IMR-90 (cell line): ENCODE results near the gene TRAPPC12.

ENCODE experiments used
- CEBPB ChIP-seq: IDR thresholded peaks from 2 replicates; pipeline ENCODE4 v1.6.1; 2012; ENCODE audit warnings: low read depth, low read length, improper control_type of control experiment
- FOS ChIP-seq: fragments of 150-350 bp; IDR thresholded peaks from 2 replicates; pipeline ENCODE4 v1.6.1; 2016; ENCODE audit warnings: low read depth, low read length
- POLR2A ChIP-seq: IDR thresholded peaks from 2 replicates; pipeline ENCODE4 v1.6.1; 2012; ENCODE audit warnings: mild to moderate bottlenecking, low read depth, low read length
- RAD21 ChIP-seq: IDR thresholded peaks from 2 replicates; pipeline ENCODE4 v1.6.1; 2012; ENCODE audit warnings: low read length, improper control_type of control experiment
- RCOR1 ChIP-seq: IDR thresholded peaks from 2 replicates; pipeline ENCODE4 v1.6.1; 2012; ENCODE audit warnings: mild to moderate bottlenecking, low read length, improper control_type of control experiment; ENCODE audit not compliant: insufficient replicate concordance
- TF ChIP-seq, protein P1 (sequence below): conservative IDR thresholded peaks from 2 replicates; pipeline ENCODE4 v1.5.1; 2012; ENCODE audit warnings: mild to moderate bottlenecking, low read depth, low read length, improper control_type of control experiment
- TF ChIP-seq, protein P2 (sequence below): fragments of 150-350 bp; IDR thresholded peaks from 2 replicates; pipeline ENCODE4 v1.6.1; 2017; ENCODE audit warnings: mild to moderate bottlenecking, antibody characterized with exemption, low read length, low read depth

DNA sequence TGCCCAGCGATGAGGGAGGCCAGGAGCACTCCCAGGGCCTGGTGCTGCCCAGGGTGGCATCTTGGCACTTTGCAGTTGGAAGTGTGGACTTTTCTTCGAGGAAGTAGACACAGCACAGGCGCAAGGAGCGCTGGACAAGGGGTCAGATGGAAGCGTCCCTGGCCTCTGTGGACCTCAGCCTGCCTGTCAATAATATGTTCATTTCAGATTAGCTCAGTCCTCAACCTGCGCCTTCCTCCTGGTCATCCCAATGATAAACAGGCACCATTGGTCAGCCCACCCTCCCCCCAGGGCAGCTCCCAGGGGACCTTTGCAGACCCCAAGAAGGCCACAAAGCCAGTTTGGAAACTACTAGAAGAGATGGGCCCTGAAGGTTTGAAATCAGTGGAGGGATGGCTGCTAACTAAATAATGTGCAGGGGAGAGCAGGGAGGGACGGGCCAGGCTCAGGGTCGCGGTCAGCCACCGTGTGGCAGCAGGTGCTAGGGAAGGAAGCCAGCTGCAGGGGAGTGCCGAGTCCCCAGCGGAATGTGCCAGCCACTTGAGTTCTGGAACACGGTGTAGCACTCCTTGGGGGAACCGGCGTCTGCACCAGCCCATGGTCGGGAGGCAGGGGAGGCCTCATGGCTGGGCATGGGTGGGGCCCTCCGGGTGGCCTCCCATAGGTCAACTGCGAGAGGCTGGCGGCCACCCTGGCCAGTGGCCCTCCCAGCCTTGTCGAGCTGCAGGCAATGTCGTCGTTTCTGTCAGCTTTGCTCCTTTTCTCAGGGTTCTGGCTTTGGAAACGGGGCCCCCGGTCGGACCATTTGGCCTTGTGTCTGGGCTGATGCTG is 79.9 kb downstream of the TRAPPC12 start:
- TF ChIP-seq, protein P1, sequence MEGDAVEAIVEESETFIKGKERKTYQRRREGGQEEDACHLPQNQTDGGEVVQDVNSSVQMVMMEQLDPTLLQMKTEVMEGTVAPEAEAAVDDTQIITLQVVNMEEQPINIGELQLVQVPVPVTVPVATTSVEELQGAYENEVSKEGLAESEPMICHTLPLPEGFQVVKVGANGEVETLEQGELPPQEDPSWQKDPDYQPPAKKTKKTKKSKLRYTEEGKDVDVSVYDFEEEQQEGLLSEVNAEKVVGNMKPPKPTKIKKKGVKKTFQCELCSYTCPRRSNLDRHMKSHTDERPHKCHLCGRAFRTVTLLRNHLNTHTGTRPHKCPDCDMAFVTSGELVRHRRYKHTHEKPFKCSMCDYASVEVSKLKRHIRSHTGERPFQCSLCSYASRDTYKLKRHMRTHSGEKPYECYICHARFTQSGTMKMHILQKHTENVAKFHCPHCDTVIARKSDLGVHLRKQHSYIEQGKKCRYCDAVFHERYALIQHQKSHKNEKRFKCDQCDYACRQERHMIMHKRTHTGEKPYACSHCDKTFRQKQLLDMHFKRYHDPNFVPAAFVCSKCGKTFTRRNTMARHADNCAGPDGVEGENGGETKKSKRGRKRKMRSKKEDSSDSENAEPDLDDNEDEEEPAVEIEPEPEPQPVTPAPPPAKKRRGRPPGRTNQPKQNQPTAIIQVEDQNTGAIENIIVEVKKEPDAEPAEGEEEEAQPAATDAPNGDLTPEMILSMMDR: no peak
- TF ChIP-seq RCOR1 (no peak), POLR2A (no peak), RAD21 (no peak), CEBPB (no peak), FOS (no peak)
- TF ChIP-seq, protein P2, sequence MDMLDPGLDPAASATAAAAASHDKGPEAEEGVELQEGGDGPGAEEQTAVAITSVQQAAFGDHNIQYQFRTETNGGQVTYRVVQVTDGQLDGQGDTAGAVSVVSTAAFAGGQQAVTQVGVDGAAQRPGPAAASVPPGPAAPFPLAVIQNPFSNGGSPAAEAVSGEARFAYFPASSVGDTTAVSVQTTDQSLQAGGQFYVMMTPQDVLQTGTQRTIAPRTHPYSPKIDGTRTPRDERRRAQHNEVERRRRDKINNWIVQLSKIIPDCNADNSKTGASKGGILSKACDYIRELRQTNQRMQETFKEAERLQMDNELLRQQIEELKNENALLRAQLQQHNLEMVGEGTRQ: no peak
